Measurements from ENCODE around the gene DNAJB8.

DNA sequence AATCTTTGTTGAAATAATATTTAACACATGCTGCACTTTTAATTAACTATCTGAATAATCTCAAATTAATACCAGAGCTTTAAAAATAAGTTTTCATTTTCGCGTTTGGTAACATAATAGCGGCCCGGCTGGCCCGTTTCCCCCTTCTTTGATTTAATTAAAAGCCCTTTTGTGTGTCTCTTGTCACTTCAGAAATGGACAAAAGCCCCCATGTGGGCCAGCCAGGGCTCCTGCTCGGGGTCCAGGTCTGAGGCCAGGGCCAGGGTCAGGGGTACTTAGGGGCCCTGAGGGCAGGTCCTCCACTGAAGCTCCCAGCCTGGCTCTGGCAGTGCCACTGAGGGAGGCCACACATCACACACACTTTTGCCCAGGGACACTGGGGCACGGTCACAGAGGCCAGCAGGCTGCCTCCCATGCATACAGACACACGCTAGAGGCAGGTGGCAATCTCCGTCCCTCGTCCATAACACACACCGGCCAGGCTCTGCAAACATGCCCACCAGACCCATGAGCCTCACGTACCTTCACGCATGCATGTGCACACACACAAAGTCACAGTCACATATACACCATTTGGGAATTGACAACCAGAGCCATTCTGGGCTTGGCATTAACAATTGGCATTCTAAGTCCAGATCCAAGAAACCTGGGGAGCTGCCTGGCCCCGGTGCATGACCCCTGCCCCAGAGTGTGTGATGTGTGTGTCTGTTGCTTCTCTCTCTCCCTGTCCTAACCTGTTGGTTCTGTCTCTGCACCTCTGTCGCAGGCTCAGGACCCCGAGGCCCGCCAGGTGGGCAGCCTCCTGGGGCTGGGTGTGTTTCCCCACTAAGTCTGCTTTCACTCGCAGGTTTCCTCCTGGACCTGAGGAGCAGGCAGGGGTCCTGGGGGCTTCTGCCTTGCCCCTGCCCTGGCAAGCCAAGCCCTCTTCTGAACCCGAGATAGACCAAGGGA is 38.5 kb downstream of the DNAJB8 start:
- no peak for TF ChIP-seq MAX (CRISPR knock-in tag; IDR thresholded peaks at IDR 0.05)
- no peak for TF ChIP-seq DDX20 (tag; IDR thresholded peaks at IDR 0.05; ENCODE audit: low read depth)

Measured in K562 (cell line).